Measurements from ENCODE around the gene PCNT. TPM values are rescaled to one million over a fixed set of nuclear protein-coding genes. Genes with fewer than 3 reads are reported as not detected.

The PCNT gene
- total RNA-seq, 1 experiment from 2014 or later: 39.6 TPM

- no peaks in the 10 kb centered on the region for H4K20me1 ChIP-seq (ENCODE audit: control insufficient read depth, insufficient read depth, insufficient read length)
- H3K9me3 Mint-ChIP-seq: no peaks in the 10 kb centered on the region
- no peaks in the 10 kb centered on the region for H3K79me2 ChIP-seq (ENCODE audit: insufficient read depth, low read length)
- no peak overlapping the region for H2BK20ac ChIP-seq (ENCODE audit: low read depth, low read length, poor library complexity, severe bottlenecking)
- H3K4ac ChIP-seq (ENCODE audit: low read depth, low read length): no peak overlapping the region
- H3K27me3 Mint-ChIP-seq (ENCODE audit: low read depth): no peaks in the 10 kb centered on the region; the same call in 1 of the 2 replicates
- H3K9ac ChIP-seq (ENCODE audit: extremely low read depth, insufficient read length, low read length): no peak overlapping the region
- H3K23me2 ChIP-seq (ENCODE audit: insufficient read length, low read depth, low read length, poor library complexity, severe bottlenecking): no peaks in the 10 kb centered on the region
- H3T11ph ChIP-seq (ENCODE audit: low read length): no peak overlapping the region
- no peaks in the 10 kb centered on the region for H3K4me1 ChIP-seq (ENCODE audit: insufficient read depth, low read length)
- no peak overlapping the region for H4K5ac ChIP-seq (ENCODE audit: insufficient read length, low read depth, low read length)
- H4K8ac ChIP-seq (replicated peaks; ENCODE audit: insufficient read length, low read depth, low read length): no peak overlapping the region
- H3K4me2 ChIP-seq (ENCODE audit: insufficient read depth, insufficient read length, low read length): no peak overlapping the region
- peak overlapping the region; percentile 53 to 97 (median 89); a peak in 5 of 7 replicates for H3K27ac Mint-ChIP-seq
- H2BK15ac ChIP-seq (ENCODE audit: low read depth, low read length): no peak overlapping the region
- H3K4me3 Mint-ChIP-seq: no peak overlapping the region
- H2BK120ac ChIP-seq (ENCODE audit: low read depth, low read length, poor library complexity, severe bottlenecking): no peak overlapping the region
- H2BK5ac ChIP-seq (ENCODE audit: insufficient read length, low read length): no peak overlapping the region
- H3K27me3 ChIP-seq (ENCODE audit: insufficient read depth, low read length): no peaks in the 10 kb centered on the region
- H3K4me1 Mint-ChIP-seq: peaks cover 7 to 11% of the 10 kb centered on the region in 2 experiments; a peak in 3 of 4 replicates
- no peak overlapping the region for H3K27ac ChIP-seq (ENCODE audit: insufficient read length, low read depth, low read length)
- no peak overlapping the region; the same call in 1 of the 2 replicates for H3K14ac ChIP-seq (ENCODE audit: insufficient read depth, low read length)
- no peak overlapping the region for H4K91ac ChIP-seq (ENCODE audit: insufficient read length, low read depth, low read length)
- no CpG with 5 or more reads among the region's 19 CpGs for WGBS (ENCODE audit: extremely low coverage, insufficient read length, low lambda C conversion rate)
- H3K18ac ChIP-seq (ENCODE audit: insufficient read length, low read depth, low read length): no peak overlapping the region
- TF ChIP-seq CTCF (conservative IDR thresholded peaks at IDR 0.05): no peak
- no peak overlapping the region for H2AK5ac ChIP-seq (ENCODE audit: insufficient read length, low read length)
- no peaks in the 10 kb centered on the region for H3K9me3 ChIP-seq (ENCODE audit: control insufficient read depth, low read depth, low read length)
- H3K23ac ChIP-seq (ENCODE audit: insufficient read length, low read depth, low read length): no peak overlapping the region
- no peak overlapping the region for H2BK12ac ChIP-seq (ENCODE audit: insufficient read length, low read depth, low read length)
- no peak overlapping the region for H2AFZ ChIP-seq (ENCODE audit: low read length)
- DNase-seq: no peak
- H3K79me1 ChIP-seq (ENCODE audit: insufficient read depth, low read depth, low read length, poor library complexity, severe bottlenecking): no peaks in the 10 kb centered on the region
- no peak overlapping the region for H3K56ac ChIP-seq (ENCODE audit: insufficient read length, low read depth, low read length)
- H3K36me3 Mint-ChIP-seq (ENCODE audit: insufficient read depth in 1 of 3, low read depth in 3 of 3): peaks cover 8 to 43% (median 38%) of the 10 kb centered on the region in 3 experiments; a peak in 6 of 7 replicates
Observed at GRCh38 chr21:46425041-46425440, 101.1 kb downstream of the PCNT start.

All from H9 (cell line).